AG04449 (cell line): Measurements from ENCODE around the gene RHOV.
"Not testable (repeated sequence)": the region's sequence is repeated elsewhere in the genome, so short reads cannot be mapped to it uniquely, and the experiment has no call there.

ENCODE experiments used
- CTCF ChIA-PET: fragments of 350-600 bp; formaldehyde crosslinking; extraction: SDS; loops from one replicate; lab custom pipeline; 2021; ENCODE audit warnings: antibody characterized with exemption; lab: Yijun Ruan, JAX
- POLR2A ChIA-PET: fragments of 400-600, 350-600 bp; formaldehyde crosslinking; extraction: SDS; loops from one replicate; lab custom pipeline; 2020; ENCODE audit warnings: antibody characterized with exemption, inconsistent platforms; lab: Yijun Ruan, JAX
- DNase-seq: peaks from one replicate; pipeline ENCODE4 v3.0.0-alpha.2; 2010; ENCODE audit warnings: low read depth, low spot score
- H3K4me3 ChIP-seq: 2 replicates; pipeline ENCODE4 v1.5.1; 2011; ENCODE audit warnings: low read depth, mild to moderate bottlenecking, control low read depth, low read length
- TF ChIP-seq, protein P1 (sequence below): IDR thresholded peaks from one replicate; pipeline ENCODE4 v1.5.1; 2011; ENCODE audit warnings: mild to moderate bottlenecking, moderate library complexity, low read length, control low read depth, inconsistent platforms; ENCODE audit not compliant: insufficient read depth; ENCODE audit errors: missing control alignments

Gene RHOV

DNA sequence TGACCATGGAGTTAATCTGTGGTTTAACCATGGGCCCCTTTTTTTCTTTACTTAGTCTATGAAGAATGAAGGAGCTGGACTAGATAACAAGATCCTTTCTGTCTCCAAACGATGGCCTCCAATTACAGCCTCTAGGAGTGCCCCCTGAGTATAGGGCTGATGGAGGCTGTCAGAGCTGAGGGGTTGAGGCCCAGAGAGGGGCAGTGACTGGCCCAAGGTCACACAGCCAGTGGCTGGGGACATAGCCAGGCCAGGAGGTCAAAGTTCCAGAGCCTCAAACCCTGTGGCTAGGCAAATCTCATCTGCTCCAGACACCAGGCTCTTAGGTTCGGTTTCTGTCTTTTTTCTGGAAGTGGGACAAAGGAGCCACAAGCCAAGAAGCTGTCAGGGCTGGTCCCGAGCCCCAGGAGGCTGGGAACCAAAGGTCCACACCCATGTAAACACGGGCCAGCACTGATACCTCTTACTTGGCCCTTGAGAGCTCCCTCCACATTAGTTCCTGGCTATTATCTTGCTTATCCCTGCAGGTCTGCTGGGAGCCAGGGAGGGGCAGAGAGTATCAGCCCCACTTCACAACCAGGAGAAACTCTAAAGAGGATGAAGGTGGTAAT is 10.3 kb downstream of the RHOV start:
- ChIA-PET POLR2A (no interaction called here), CTCF (interaction anchor here (0.8 to 1.5 kb wide), 2 partner anchors 37 to 274 kb away, joined by 4 read pairs; no protein-coding TSS in a partner anchor)
- no peak for DNase-seq
- TF ChIP-seq, protein P1, sequence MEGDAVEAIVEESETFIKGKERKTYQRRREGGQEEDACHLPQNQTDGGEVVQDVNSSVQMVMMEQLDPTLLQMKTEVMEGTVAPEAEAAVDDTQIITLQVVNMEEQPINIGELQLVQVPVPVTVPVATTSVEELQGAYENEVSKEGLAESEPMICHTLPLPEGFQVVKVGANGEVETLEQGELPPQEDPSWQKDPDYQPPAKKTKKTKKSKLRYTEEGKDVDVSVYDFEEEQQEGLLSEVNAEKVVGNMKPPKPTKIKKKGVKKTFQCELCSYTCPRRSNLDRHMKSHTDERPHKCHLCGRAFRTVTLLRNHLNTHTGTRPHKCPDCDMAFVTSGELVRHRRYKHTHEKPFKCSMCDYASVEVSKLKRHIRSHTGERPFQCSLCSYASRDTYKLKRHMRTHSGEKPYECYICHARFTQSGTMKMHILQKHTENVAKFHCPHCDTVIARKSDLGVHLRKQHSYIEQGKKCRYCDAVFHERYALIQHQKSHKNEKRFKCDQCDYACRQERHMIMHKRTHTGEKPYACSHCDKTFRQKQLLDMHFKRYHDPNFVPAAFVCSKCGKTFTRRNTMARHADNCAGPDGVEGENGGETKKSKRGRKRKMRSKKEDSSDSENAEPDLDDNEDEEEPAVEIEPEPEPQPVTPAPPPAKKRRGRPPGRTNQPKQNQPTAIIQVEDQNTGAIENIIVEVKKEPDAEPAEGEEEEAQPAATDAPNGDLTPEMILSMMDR, result no peak
- H3K4me3 ChIP-seq, result no peak overlapping the region

DNA sequence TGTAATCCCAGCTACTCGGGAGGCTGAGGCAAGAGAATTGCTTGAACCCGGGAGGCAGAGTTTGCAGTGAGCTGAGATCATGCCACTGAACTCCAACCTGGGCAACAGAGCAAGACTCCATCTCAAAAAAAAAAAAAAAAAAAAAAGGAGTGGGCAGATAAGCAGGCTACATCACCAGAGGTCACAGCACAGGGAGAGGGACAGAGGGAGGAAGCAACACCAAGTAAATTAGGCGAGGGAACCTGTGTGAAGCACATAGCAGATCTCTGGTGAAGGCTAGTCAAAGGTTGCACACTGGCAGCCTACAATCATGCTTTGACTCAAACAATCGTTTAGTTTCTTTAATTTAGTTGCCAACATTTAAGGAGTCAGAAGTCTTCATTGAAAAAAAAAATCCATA is 12.9 kb downstream of the RHOV start:
- CTCF ChIA-PET, POLR2A ChIA-PET, DNase-seq, H3K4me3 ChIP-seq: not testable (repeated sequence)

DNA sequence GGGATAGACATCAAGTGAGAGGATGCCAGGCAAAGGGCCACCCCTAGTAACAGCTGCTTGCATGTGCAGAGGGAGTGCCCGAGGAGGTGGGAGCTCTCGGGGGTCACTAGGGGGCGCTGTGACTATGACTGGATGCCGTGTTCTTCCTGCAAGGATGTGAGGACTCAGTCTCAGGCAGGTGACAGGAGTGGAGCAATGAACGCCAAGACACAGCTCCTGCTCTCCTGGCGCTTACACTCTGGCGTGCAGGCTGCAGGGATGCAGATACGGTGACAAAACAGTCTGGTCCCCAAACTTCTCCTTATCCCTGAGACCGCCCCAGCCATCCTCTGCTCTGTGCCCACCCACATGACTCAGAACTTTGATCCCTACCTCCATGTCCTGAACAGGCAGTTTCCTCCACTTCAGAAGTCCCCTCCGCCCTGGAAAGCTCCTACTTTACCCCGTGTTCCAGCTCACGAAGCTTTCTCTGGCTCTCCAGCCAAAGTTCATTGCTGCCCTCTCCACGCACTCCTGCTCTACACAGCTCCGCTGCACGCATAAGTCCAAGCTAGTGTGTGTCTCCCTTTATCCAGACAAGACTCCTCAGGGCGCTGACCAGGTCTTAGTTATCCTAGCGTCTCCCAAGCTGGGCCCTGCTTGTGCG is 14.7 kb downstream of the RHOV start:
- ChIA-PET POLR2A (interaction anchor here (1.5 kb wide), 1 partner anchor 35 kb away, joined by 4 read pairs; the partner anchor contains the start of gene VPS18), CTCF (interaction anchor here (0.6 to 6.6 kb wide), 39 partner anchors 28 to 491 kb away, joined by 3 to 228 read pairs (median 4); partner anchors contain the start of genes CHP1, DNAJC17, EXD1 and PPP1R14D)
- DNase-seq, result no peak
- H3K4me3 ChIP-seq, result no peak overlapping the region
- TF ChIP-seq, protein P1, result peak; percentile 91

DNA sequence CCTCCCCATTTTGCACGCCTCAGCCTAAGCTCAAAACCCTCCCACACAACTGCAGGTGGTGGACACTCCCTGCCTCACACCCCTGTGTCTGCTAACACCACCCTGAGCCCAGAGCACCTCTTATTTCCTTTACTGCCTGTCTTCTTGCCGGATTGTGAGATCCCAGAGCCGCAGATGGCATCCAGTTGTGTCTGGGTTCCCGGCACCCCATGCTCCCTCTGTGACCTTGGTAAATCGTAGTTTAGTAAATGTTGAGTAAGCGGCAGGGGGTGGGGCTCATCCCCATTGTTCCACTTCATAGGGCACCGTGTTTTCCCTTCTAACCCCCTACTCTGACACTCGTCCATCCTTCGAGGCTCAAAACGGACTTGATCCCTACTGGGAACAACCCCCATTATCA is 15.3 kb downstream of the RHOV start:
- no peak for DNase-seq
- ChIA-PET CTCF (interaction anchor here (0.6 to 6.6 kb wide), 50 partner anchors 24 to 372 kb away, joined by 3 to 228 read pairs (median 5); partner anchors contain the start of genes CHP1, DNAJC17, EXD1 and PPP1R14D), POLR2A (interaction anchor here (0.7 to 1.5 kb wide), 2 partner anchors 35 to 94 kb away, joined by 4 to 5 read pairs; partner anchors contain the start of gene VPS18)
- H3K4me3 ChIP-seq, result no peak overlapping the region
- TF ChIP-seq, protein P1, result no peak

DNA sequence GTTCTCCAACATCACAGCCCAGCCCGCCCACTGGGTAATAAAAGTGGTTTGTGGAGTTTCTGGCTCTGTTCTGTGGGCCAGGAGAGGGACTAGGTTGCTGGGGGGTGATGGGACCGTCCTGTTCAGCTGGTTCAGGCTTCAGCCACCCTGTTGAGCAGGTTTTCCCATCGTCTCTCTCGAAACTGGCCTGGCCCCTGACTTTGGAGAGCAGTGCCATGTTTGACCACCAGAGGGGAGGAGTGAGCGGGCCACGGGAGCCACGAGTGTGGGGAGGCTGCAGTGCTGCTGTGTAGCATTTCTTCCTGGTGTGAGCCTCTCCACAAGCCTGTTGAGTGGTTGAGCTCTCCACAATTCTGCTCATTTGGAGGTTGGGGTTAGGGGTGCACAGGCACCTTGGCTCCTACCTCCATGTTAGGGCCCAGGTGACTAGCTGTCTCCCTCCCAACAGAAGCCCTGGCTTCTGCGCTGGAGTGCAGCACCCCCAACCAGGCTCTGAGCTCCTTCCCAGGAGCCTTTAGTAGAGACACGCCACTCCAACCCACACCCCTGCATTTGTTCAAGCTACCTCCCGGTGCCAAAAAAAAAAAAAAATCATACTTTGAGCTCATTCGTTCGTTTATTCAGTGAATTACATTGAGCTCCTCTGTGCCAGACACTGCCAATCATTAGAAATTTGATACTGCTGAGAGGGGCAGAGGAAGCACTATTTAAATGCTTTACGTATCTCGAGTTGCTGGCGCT is 16.3 kb downstream of the RHOV start:
- H3K4me3 ChIP-seq, result no peak overlapping the region
- DNase-seq, result no peak
- POLR2A ChIA-PET, result interaction anchor here (0.7 kb wide), 1 partner anchor 93 kb away, joined by 5 read pairs; no protein-coding TSS in a partner anchor
- TF ChIP-seq, protein P1, result peak; percentile 99
- CTCF ChIA-PET, result interaction anchor here (0.5 to 6.6 kb wide), 58 partner anchors 23 to 469 kb away, joined by 3 to 228 read pairs (median 5); partner anchors contain the start of genes CHP1, DNAJC17, EXD1 and PPP1R14D

DNA sequence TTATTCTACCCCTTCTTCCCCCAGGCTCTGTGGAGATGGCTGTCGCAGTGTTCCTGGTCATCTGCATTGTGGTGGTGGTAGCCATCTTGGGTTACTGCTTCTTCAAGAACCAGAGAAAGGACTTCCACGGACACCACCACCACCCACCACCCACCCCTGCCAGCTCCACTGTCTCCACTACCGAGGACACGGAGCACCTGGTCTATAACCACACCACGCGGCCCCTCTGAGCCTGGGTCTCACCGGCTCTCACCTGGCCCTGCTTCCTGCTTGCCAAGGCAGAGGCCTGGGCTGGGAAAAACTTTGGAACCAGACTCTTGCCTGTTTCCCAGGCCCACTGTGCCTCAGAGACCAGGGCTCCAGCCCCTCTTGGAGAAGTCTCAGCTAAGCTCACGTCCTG is 17.3 kb downstream of the RHOV start:
- CTCF ChIA-PET, result interaction anchor here (0.8 to 6.6 kb wide), 23 partner anchors 26 to 333 kb away, joined by 3 to 228 read pairs (median 8); partner anchors contain the start of genes DNAJC17, VPS18 and ZFYVE19
- DNase-seq, result no peak
- TF ChIP-seq, protein P1, result no peak
- no peak overlapping the region for H3K4me3 ChIP-seq
- POLR2A ChIA-PET, result no interaction called here
